HCT116 (cell line): Measurements from ENCODE around the gene ZNF282. TPM values are rescaled to one million over a fixed set of nuclear protein-coding genes. Genes with fewer than 3 reads are reported as not detected.

Experiments used
- ATAC-seq: fragments of 200-7000 bp; cut with Tn5 transposase; 2 replicates; pipeline ENCODE4 v1.9.1; 2020; ENCODE audit warnings: mild to moderate bottlenecking, moderate library complexity
- BruUV-seq: library from RNA; stranded (reverse); fragments of 400-500 nt; replicated peaks from 2 replicates; lab custom pipeline; 2021; lab: Mats Ljungman, UMichigan
- CTCF ChIA-PET: fragments of 300-600 bp; sonication (Branson Sonifier 250); formaldehyde crosslinking; loops from one replicate; lab custom pipeline; 2021; ENCODE audit warnings: antibody characterized with exemption; lab: Charles Lee
- POLR2A ChIA-PET: fragments of 300-600, 350-600 bp; sonication (Branson Sonifier 250); formaldehyde crosslinking; loops from one replicate; lab custom pipeline; 2021; ENCODE audit warnings: antibody characterized with exemption; lab: Charles Lee
- RAD21 ChIA-PET, 2 experiments: fragments of 300-600 bp; sonication (Branson Sonifier 250); formaldehyde crosslinking; loops; one replicate each; lab custom pipeline; 2023; ENCODE audit warnings: low total read pairs in 2 of 2; ENCODE audit not compliant: uncharacterized antibody in 2 of 2, unreplicated experiment in 2 of 2, low non-redundant PET in 1 of 2; lab: Charles Lee
- DNase-seq: peaks from one replicate; pipeline ENCODE4 v3.0.0-alpha.2; 2010; ENCODE audit warnings: low read depth, low spot score
- H2AFZ ChIP-seq: fragments of 200-600 bp; shearing (Covaris generic), sonication (generic); 2 replicates; pipeline ENCODE4 v1.6.1; 2017; ENCODE audit warnings: low read depth, mixed run types, mixed read lengths, antibody characterized with exemption, low read length; ENCODE audit not compliant: poor library complexity, severe bottlenecking
- H3K27ac ChIP-seq: 2 replicates; pipeline ENCODE4 v1.5.1; 2012; ENCODE audit warnings: low read depth, low read length
- H3K27me3 ChIP-seq: fragments of 200-600 bp; sonication (generic); 2 replicates; pipeline ENCODE4 v1.6.1; 2016; ENCODE audit warnings: mixed run types, low read length, mixed read lengths; ENCODE audit not compliant: insufficient read depth
- H3K36me3 ChIP-seq, 2 experiments: fragments of 200-500 bp in 1 of 2; fragments of 200-600 bp in 1 of 2; sonication (Bioruptor generic) in 1 of 2; sonication (generic) in 1 of 2; 2 replicates each; pipeline versions ENCODE4 v1.5.1 to v1.6.1; 2014 to 2016; ENCODE audit warnings: low read length in 2 of 2, inconsistent platforms in 1 of 2, mixed read lengths in 1 of 2, mixed run types in 1 of 2; ENCODE audit not compliant: insufficient read depth in 2 of 2, control insufficient read depth in 1 of 2
- H3K4me1 ChIP-seq, 2 experiments: fragments of 200-600 bp in 1 of 2; sonication (generic) in 1 of 2; 2 replicates each; pipeline versions ENCODE4 v1.5.1 to v1.6.1; 2012 to 2017; ENCODE audit warnings: low read length in 2 of 2, inconsistent platforms in 1 of 2, mild to moderate bottlenecking in 1 of 2, mixed read lengths in 1 of 2, mixed run types in 1 of 2, moderate library complexity in 1 of 2; ENCODE audit not compliant: insufficient read depth in 2 of 2, control insufficient read depth in 1 of 2
- H3K4me2 ChIP-seq: fragments of 200-600 bp; sonication (generic); 2 replicates; pipeline ENCODE4 v1.6.1; 2017; ENCODE audit warnings: mixed run types, low read length, mixed read lengths
- H3K4me3 ChIP-seq, 2 experiments: fragments of 200-600 bp in 1 of 2; sonication (generic) in 1 of 2; replicated peaks in 1 of 2; 2 replicates each; pipeline ENCODE4 v1.5.1; 2011 to 2016; ENCODE audit warnings: low read length in 2 of 2, control low read depth in 1 of 2, low read depth in 1 of 2, mild to moderate bottlenecking in 1 of 2, mixed read lengths in 1 of 2, mixed run types in 1 of 2
- H3K79me2 ChIP-seq: fragments of 200-600 bp; sonication (generic); 2 replicates; pipeline ENCODE4 v1.6.1; 2017; ENCODE audit warnings: mild to moderate bottlenecking, mixed run types, low read length, moderate library complexity, mixed read lengths; ENCODE audit not compliant: insufficient read depth
- H3K9ac ChIP-seq: fragments of 200-600 bp; sonication (generic); 2 replicates; pipeline ENCODE4 v1.6.1; 2016; ENCODE audit warnings: low read length, mixed read lengths
- H3K9me2 ChIP-seq: fragments of 200-600 bp; sonication (generic), shearing (Covaris generic); 2 replicates; pipeline ENCODE4 v1.6.1; 2017; ENCODE audit warnings: mixed run types, mild to moderate bottlenecking, moderate library complexity; ENCODE audit not compliant: insufficient read depth
- H3K9me3 ChIP-seq, 2 experiments: fragments of 200-500 bp in 1 of 2; fragments of 200-600 bp in 1 of 2; sonication (Bioruptor generic) in 1 of 2; sonication (generic) in 1 of 2; 2 replicates each; pipeline ENCODE4 v1.6.1; 2014 to 2017; ENCODE audit warnings: low read length in 2 of 2, mixed read lengths in 2 of 2, inconsistent platforms in 1 of 2, low read depth in 1 of 2, mild to moderate bottlenecking in 1 of 2, mixed run types in 1 of 2, moderate library complexity in 1 of 2; ENCODE audit not compliant: control insufficient read depth in 1 of 2, insufficient read depth in 1 of 2
- H4K20me1 ChIP-seq: fragments of 200-600 bp; sonication (generic), shearing (Covaris generic); 2 replicates; pipeline ENCODE4 v1.6.1; 2017; ENCODE audit warnings: mixed run types, mild to moderate bottlenecking, moderate library complexity; ENCODE audit not compliant: insufficient read depth
- ATF3 ChIP-seq: IDR thresholded peaks from 2 replicates; pipeline ENCODE4 v1.6.1; 2012
- CBX3 ChIP-seq: IDR thresholded peaks from 2 replicates; pipeline ENCODE4 v1.6.1; 2012; ENCODE audit warnings: low read depth
- CEBPB ChIP-seq: IDR thresholded peaks from 2 replicates; pipeline ENCODE4 v1.6.1; 2012; ENCODE audit warnings: low read depth
- EZH2phosphoT487 ChIP-seq: fragments of 200-600 bp; IDR thresholded peaks from 2 replicates; pipeline ENCODE4 v1.6.1; 2018; ENCODE audit warnings: antibody characterized with exemption, borderline replicate concordance
- FOSL1 ChIP-seq: IDR thresholded peaks from 2 replicates; pipeline ENCODE4 v1.6.1; 2012; ENCODE audit warnings: low read depth
- JUND ChIP-seq: IDR thresholded peaks from 2 replicates; pipeline ENCODE4 v1.6.1; 2012
- POLR2A ChIP-seq: IDR thresholded peaks from 2 replicates; pipeline ENCODE4 v1.7.0; 2011; ENCODE audit warnings: borderline replicate concordance; ENCODE audit not compliant: insufficient read depth, insufficient read length; ENCODE audit errors: extremely low read depth
- POLR2AphosphoS5 ChIP-seq: IDR thresholded peaks from 2 replicates; pipeline ENCODE4 v1.6.1; 2011; ENCODE audit warnings: mild to moderate bottlenecking, low read depth, low read length, moderate library complexity
- RAD21 ChIP-seq: IDR thresholded peaks from 2 replicates; pipeline ENCODE4 v1.6.1; 2012; ENCODE audit warnings: low read depth, mild to moderate bottlenecking
- SRF ChIP-seq: IDR thresholded peaks from 2 replicates; pipeline ENCODE4 v1.6.1; 2012; ENCODE audit warnings: low read depth
- YY1 ChIP-seq: IDR thresholded peaks from 2 replicates; pipeline ENCODE4 v1.6.1; 2011; ENCODE audit warnings: low read length, low read depth, moderate library complexity, mild to moderate bottlenecking; ENCODE audit not compliant: insufficient replicate concordance; ENCODE audit errors: extremely low read depth
- ZFX ChIP-seq: fragments of 450-650 bp; IDR thresholded peaks from 2 replicates; pipeline ENCODE4 v1.6.1; 2017
- ZNF274 ChIP-seq: fragments of 200-500 bp; sonication (Bioruptor generic); IDR thresholded peaks from 2 replicates; pipeline ENCODE4 v1.6.1; 2014; ENCODE audit warnings: mild to moderate bottlenecking, low read depth, low read length, inconsistent platforms
- intact Hi-C: fragments of 100-400 bp; cut with micrococcal nuclease; formaldehyde crosslinking; loops from 2 replicates; pipeline ENCODE4 v1.10.0; 2022
- total RNA-seq: library from RNA; stranded (reverse); gene quantifications from one replicate; pipeline ENCODE4 v1.2.1, GENCODE V29; 2021; ENCODE audit not compliant: unreplicated experiment
- TF ChIP-seq, protein P1 (sequence below): IDR thresholded peaks from 2 replicates; pipeline ENCODE4 v1.6.1; 2012
- TF ChIP-seq, protein P2 (sequence below): IDR thresholded peaks from 2 replicates; pipeline ENCODE4 v1.6.1; 2012; ENCODE audit warnings: low read depth

Gene ZNF282
- total RNA-seq, 1 experiment from 2014 or later: 30.4 TPM

- Histone ChIP-seq H3K79me2 (peaks cover 26% of the 10 kb centered on the region), H3K36me3 (no peaks in the 10 kb centered on the region; a peak in 1 of 4 replicates), H2AFZ (no peak overlapping the region), H3K9me3 (0 out of 4 replicates have a peak, but pooled peaks cover 0 to 3% of the 10 kb centered on the region in 2 experiments), H3K4me1 (peaks cover 17 to 37% of the 10 kb centered on the region in 2 experiments), H4K20me1 (no peaks in the 10 kb centered on the region), H3K9ac (no peak overlapping the region), H3K4me2 (no peak overlapping the region), H3K27ac (no peak overlapping the region), H3K4me3 (no peak overlapping the region), H3K9me2 (no peaks in the 10 kb centered on the region), H3K27me3 (no peaks in the 10 kb centered on the region)
- no peak for TF ChIP-seq ATF3
- TF ChIP-seq, protein P1, sequence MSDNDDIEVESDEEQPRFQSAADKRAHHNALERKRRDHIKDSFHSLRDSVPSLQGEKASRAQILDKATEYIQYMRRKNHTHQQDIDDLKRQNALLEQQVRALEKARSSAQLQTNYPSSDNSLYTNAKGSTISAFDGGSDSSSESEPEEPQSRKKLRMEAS: no peak
- no peak for TF ChIP-seq RAD21
- no peak for TF ChIP-seq POLR2AphosphoS5
- no peak for TF ChIP-seq JUND
- TF ChIP-seq YY1: no peak
- no peak for TF ChIP-seq CEBPB
- TF ChIP-seq CBX3: no peak
- no peak for TF ChIP-seq SRF
- no peak for TF ChIP-seq EZH2phosphoT487
- DNase-seq (no peak), ATAC-seq (no peak)
- BruUV-seq: no TSS peak
- RAD21 ChIA-PET: no interaction called here
- CTCF ChIA-PET: no interaction called here
- intact Hi-C loops: no loop called here
- POLR2A ChIA-PET: no interaction called here
These were observed 42.2 kb downstream of the ZNF282 start for GRCh38 chr7:149237502-149237901.

GRCh38 chr7:149238051-149238450 lies 42.7 kb downstream of the ZNF282 start:
- Histone ChIP-seq H4K20me1 (no peaks in the 10 kb centered on the region), H3K79me2 (peaks cover 32% of the 10 kb centered on the region), H3K9me2 (no peaks in the 10 kb centered on the region), H2AFZ (no peak overlapping the region), H3K4me2 (no peak overlapping the region), H3K27me3 (no peaks in the 10 kb centered on the region), H3K4me1 (peaks cover 12 to 31% of the 10 kb centered on the region in 2 experiments), H3K9me3 (0 out of 4 replicates have a peak, but pooled peaks cover 0 to 3% of the 10 kb centered on the region in 2 experiments), H3K36me3 (no peaks in the 10 kb centered on the region; a peak in 1 of 4 replicates), H3K27ac (no peak overlapping the region), H3K4me3 (no peak overlapping the region), H3K9ac (no peak overlapping the region)
- ATAC-seq: no peak
- intact Hi-C loops: no loop called here
- ChIA-PET CTCF (no interaction called here), POLR2A (no interaction called here), RAD21 (no interaction called here)
- no peak for DNase-seq
- no TSS peak for BruUV-seq
- no peak for TF ChIP-seq ZNF274
- TF ChIP-seq SRF: no peak
- TF ChIP-seq RAD21: no peak
- no peak for TF ChIP-seq YY1
- no peak for TF ChIP-seq ZFX
- TF ChIP-seq, protein P2, sequence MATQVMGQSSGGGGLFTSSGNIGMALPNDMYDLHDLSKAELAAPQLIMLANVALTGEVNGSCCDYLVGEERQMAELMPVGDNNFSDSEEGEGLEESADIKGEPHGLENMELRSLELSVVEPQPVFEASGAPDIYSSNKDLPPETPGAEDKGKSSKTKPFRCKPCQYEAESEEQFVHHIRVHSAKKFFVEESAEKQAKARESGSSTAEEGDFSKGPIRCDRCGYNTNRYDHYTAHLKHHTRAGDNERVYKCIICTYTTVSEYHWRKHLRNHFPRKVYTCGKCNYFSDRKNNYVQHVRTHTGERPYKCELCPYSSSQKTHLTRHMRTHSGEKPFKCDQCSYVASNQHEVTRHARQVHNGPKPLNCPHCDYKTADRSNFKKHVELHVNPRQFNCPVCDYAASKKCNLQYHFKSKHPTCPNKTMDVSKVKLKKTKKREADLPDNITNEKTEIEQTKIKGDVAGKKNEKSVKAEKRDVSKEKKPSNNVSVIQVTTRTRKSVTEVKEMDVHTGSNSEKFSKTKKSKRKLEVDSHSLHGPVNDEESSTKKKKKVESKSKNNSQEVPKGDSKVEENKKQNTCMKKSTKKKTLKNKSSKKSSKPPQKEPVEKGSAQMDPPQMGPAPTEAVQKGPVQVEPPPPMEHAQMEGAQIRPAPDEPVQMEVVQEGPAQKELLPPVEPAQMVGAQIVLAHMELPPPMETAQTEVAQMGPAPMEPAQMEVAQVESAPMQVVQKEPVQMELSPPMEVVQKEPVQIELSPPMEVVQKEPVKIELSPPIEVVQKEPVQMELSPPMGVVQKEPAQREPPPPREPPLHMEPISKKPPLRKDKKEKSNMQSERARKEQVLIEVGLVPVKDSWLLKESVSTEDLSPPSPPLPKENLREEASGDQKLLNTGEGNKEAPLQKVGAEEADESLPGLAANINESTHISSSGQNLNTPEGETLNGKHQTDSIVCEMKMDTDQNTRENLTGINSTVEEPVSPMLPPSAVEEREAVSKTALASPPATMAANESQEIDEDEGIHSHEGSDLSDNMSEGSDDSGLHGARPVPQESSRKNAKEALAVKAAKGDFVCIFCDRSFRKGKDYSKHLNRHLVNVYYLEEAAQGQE: no peak
- no peak for TF ChIP-seq POLR2A
- TF ChIP-seq EZH2phosphoT487: no peak
- no peak for TF ChIP-seq CBX3
- no peak for TF ChIP-seq FOSL1
- no peak for TF ChIP-seq POLR2AphosphoS5
